Stimulated activated CD8-positive, alpha-beta memory T cell treated with anti-CD3 and anti-CD28 coated beads, Interleukin-4, amount 100 ng/mL, for 24 hours (primary cell): ENCODE results near the gene FGFBP1.

Experiments used
- DNase-seq: peaks from one replicate; pipeline ENCODE4 v3.0.0-alpha.2; 2020; ENCODE audit warnings: low read depth

FGFBP1 gene

DNA sequence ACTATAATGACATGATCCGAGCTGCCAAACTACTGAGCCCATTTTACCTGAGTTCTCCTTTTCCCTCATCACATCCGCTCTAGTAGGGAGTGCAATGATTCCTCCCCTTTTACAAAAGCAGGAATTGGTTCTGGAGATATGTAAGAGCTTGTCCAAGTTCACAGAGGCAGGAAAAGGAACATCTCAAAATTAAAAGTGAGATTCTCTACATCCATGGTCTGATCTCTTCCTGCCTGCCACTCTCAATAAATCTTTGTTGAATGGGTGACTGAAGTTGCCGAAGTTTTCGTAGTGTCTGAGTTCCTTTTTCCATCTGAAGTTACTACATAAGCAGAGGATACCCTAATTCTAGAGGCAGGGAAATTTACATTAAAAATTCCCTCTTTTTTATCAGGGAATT, at the start of gene FGFBP1:
FGFBP1 (minus strand) TSS at position 101 of the 400 bp plus-strand sequence. CDS start 2,108 bp downstream, outside the sequence.
- DNase-seq = no peak

GRCh38 chr4:15988222-15988621, 49.7 kb upstream of the FGFBP1 start:
- no peak for DNase-seq

GRCh38 chr4:15986907-15987306, 48.4 kb upstream of the FGFBP1 start:
- no peak for DNase-seq

- DNase-seq = no peak
Measured at GRCh38 chr4:15983610-15984009, 45.1 kb upstream of the FGFBP1 start.

GRCh38 chr4:15982842-15983524, 44.4 kb upstream of the FGFBP1 start:
- no peak for DNase-seq

DNA sequence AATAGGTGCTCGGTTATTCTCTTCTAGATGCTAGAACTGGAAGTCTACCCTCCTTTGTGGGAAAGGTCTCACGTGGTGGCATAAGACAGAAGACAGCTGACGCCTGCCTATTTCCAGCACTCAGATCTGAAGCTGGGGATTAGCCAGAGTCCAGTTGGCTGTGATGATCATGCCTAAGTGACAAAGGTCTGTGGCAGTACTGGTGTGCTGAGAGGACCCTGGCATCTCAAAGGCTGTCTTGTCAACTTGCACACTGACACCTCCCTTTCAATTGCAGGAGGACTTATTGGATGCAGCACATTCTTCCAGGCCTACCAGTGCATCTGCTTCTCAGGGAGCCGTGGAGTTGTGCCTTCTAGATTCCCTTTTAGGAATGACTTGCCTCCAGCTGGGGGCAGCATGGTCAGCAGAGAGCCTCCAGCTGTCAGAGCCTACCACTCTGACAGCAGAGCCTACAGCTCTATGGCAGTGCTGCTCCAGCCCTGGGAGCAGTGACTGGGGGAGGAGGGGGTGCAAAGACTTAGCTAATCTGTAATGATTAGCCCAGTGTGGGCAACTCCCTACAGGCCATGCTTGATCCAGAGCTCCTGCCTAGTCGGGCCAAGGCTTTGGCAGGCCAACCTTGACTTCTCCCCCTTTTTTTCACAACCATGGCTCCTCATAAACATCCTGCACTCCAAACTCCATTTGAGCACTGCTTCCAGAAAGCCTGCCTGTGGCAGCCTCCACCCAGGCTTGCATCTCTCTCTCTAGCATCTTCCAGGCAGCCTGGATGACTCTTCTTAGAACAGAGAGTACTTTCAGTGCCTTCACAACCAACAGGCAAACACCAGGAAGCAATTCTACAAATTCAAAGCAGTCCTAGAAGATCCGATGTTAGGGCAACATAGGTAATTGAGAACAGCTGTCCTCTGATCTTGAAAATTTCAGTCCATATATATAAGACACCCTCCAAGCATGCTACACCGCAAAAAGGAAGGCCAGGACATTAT, 38.2 kb upstream of the FGFBP1 start:
- DNase-seq = no peak

GRCh38 chr4:15971068-15971801, 32.7 kb upstream of the FGFBP1 start:
- no peak for DNase-seq

DNA sequence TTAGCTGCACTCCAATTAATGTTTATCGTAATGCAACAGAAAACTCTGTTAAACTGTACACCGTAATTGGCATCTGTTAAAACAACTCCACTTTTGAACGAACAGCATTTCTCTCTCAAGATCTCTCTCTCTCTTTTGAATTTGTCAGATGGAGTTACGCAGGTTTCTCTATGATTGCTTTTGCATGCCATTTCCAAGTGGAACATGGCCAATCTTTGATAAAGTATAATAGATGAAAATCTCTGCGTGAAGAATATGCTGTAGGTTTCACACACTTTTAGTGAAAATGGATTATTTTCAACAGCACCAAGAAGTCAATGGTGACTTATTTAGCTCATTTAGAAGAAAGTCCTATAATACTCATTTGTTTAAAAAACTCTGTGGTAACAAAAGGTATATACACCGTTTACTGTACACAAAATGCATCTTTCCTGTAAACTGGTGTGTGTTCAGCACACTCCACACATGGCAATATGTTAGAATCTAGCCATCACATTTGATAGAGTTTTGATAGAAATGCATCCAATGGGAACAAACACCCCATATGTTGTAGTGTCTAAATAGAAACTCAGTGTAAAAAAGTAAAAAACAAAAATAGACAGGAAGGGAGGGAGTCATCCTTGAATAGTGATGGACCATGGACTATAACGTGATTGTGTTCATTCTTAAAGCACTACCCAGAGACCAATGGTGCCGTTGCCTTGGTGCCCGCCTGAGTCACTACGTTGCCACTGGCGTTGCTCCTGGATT, 30.2 kb upstream of the FGFBP1 start:
- DNase-seq = no peak

DNA sequence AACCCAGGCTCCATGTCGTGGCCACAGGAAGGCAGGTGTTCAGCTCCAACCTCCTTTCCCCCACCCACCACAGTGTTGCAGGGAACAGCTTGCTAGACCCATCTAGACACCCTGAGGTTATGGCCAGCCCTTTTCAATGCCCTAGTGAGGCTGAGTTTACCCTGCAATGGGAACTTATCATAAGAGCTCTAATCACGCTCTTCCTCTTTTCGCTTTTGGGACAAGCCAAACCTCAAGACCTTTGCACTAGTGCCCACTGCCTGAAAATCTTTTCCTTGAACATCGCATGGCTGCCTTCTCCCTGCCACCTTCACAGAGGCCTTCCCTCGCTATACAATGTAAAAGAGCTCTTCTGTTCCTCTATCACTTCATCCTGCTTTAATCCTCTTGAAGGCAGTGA, 26.8 kb upstream of the FGFBP1 start:
- no peak for DNase-seq

DNA sequence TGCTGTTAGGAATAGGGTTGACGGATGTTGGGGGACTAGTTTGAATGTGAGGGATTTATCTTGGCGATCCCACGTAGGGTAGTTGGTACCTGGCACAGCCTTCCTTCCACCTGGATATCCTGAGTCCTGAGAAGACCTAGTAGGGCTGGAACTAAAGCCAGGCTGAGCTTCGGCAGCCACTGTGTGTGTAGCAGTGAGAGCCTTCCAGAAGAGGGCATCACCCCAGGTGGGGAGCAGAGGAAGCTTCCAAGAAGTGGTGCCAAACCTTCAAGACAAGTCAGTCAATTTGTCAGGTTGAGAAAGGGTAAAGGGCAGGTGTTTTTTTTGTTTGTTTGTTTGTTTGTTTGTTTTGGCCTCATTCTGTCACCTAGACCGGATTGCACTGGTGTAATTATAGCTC, 25.6 kb upstream of the FGFBP1 start:
- no peak for DNase-seq

DNA sequence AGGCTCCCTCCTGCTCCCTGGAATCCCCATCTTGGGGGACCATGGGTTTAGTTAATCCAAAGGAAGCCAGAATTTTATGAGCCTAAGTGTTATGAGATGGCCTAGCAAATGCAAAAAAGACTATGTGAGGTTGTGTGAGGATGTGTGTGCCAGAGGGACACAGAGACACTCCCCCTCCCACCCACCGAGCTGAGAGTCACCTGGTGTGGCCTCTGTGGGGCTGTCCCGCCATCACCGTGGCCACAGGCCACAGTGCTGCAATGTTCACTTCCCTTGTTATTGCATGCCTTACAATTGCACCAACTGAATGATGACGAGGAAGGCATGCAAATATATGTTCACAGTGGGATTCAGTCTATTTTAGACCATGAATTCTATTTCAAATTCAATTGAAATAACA, 25.0 kb upstream of the FGFBP1 start:
- peak; percentile 57 for DNase-seq

DNA sequence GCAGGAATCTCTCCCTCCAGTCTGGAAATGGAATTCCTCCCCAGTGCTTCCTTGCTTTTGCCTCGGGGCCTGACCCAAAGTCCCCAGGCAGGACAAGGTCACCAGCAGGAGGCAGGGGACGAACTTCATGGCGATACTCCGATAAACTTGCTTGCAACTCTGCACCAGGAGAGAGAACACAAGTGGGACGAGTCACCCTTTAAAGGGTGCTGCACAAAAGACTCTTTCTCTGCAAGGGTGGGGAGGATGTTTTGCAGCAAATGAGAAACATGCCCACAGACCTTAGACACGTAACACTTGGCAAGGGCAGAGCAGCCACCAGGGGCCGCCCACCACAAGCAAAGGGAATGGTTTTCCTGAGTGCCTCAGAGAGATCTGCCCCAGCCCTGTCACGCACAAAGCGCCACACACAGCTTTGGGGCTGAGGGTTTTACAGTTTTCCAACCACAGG, 24.5 kb upstream of the FGFBP1 start, which contains the start of gene FGFBP2:
FGFBP2 (minus strand) TSS at position 175 of the 451 bp plus-strand sequence; CDS start at position 129, 46 bp downstream.
- peak; percentile 67 for DNase-seq

- peak; percentile 15 for DNase-seq
Measured at GRCh38 chr4:15961781-15962510, 23.4 kb upstream of the FGFBP1 start.

- peak; percentile 11 for DNase-seq
Measured at GRCh38 chr4:15958562-15958961, 20.0 kb upstream of the FGFBP1 start.

- peak; percentile 77 for DNase-seq
Measured at GRCh38 chr4:15956179-15956850, 17.8 kb upstream of the FGFBP1 start.

GRCh38 chr4:15955670-15956069, 17.1 kb upstream of the FGFBP1 start:
- DNase-seq = no peak

DNA sequence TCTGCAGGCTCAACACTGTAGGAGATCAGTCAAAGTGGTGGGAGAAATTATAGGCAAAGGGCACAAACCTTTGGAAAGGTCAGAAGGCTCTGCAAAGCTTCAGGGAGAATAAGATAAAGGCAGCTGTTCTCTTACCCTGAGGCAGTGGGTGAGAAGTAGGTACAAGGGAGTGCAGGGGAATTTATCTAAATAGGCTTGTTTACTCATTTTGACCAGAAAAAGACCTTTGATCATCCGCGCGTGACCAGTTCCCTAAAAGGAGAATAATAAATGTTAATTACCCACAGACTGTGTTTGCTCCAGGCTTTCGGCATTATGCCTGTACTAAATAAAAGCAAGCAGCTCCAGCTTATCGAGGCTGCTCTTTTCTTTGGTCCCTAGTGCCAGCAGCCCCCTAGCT, 15.1 kb upstream of the FGFBP1 start:
- DNase-seq = no peak

DNA sequence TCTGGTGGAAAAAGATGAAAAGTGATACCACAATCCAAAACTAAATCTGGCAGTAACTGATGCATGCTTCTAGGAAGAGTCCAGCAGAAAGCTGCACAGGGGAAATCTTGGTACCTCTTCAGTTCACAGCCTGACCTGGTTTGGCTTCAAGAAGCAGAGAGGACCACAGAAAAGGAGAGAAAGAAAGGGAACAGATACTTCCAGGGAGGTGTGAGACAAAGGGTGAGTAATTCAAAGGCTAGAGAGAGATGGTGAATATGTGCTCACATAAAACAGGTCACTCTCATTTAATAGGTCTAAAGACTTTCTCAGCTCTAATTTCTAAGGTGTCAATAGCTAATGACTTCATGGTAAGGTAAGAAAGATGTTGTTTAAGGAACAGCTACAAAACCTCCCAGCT, 13.2 kb upstream of the FGFBP1 start:
- no peak for DNase-seq

- no peak for DNase-seq
Measured at GRCh38 chr4:15948826-15949225, 10.3 kb upstream of the FGFBP1 start.

- no peak for DNase-seq
Measured at GRCh38 chr4:15947684-15948083, 9.1 kb upstream of the FGFBP1 start.
